Measurements from ENCODE around the gene ZFX.
A peak's percentile ranks its signal among the peaks of the same experiment; 100 is the strongest.

The ZFX gene

GRCh38 chrX:24216037-24216436 lies 66.5 kb downstream of the ZFX start:
- no peak overlapping the region for H3K4me3 ChIP-seq (ENCODE audit: low read depth, low read length)
- no peak overlapping the region for H3K27ac ChIP-seq (ENCODE audit: low read depth, low read length)
- H2AFZ ChIP-seq (ENCODE audit: low read length, unreplicated experiment): no peak overlapping the region

GRCh38 chrX:24216827-24217226 lies 67.3 kb downstream of the ZFX start:
- Histone ChIP-seq H3K4me1 (ENCODE audit: control insufficient read depth, insufficient read depth, low read length, unreplicated experiment) (no peaks in the 10 kb centered on the region), H3K79me2 (ENCODE audit: control insufficient read depth, insufficient read depth, low read length, unreplicated experiment) (peaks cover 2% of the 10 kb centered on the region), H2AFZ (ENCODE audit: low read length, unreplicated experiment) (no peak overlapping the region), H3K27me3 (ENCODE audit: insufficient read depth, low read length) (no peaks in the 10 kb centered on the region), H3K4me3 (ENCODE audit: low read depth, low read length) (no peak overlapping the region), H3K36me3 (ENCODE audit: insufficient read depth, low read length) (peaks cover 14% of the 10 kb centered on the region), H3K27ac (ENCODE audit: low read depth, low read length) (no peak overlapping the region)

More at GRCh38 chrX:24216037-24216436, 66.5 kb downstream of the ZFX start:
- Histone ChIP-seq H3K79me2 (ENCODE audit: control insufficient read depth, insufficient read depth, low read length, unreplicated experiment) (peaks cover 4% of the 10 kb centered on the region), H3K36me3 (ENCODE audit: insufficient read depth, low read length) (peaks cover 20% of the 10 kb centered on the region), H3K4me1 (ENCODE audit: control insufficient read depth, insufficient read depth, low read length, unreplicated experiment) (no peaks in the 10 kb centered on the region), H3K27me3 (ENCODE audit: insufficient read depth, low read length) (no peaks in the 10 kb centered on the region)

- Histone ChIP-seq H3K27ac (ENCODE audit: low read depth, low read length) (no peak overlapping the region), H3K79me2 (ENCODE audit: control insufficient read depth, insufficient read depth, low read length, unreplicated experiment) (no peaks in the 10 kb centered on the region), H3K27me3 (ENCODE audit: insufficient read depth, low read length) (no peaks in the 10 kb centered on the region)
Measured at GRCh38 chrX:24219320-24219719, 69.8 kb downstream of the ZFX start.

GRCh38 chrX:24221872-24222271 lies 72.3 kb downstream of the ZFX start:
- H3K79me2 ChIP-seq (ENCODE audit: control insufficient read depth, insufficient read depth, low read length, unreplicated experiment): no peaks in the 10 kb centered on the region
- H3K4me1 ChIP-seq (ENCODE audit: control insufficient read depth, insufficient read depth, low read length, unreplicated experiment): no peaks in the 10 kb centered on the region
- no peaks in the 10 kb centered on the region for H3K36me3 ChIP-seq (ENCODE audit: insufficient read depth, low read length)
- no peak overlapping the region for H3K27ac ChIP-seq (ENCODE audit: low read depth, low read length)
- H2AFZ ChIP-seq (ENCODE audit: low read length, unreplicated experiment): no peak overlapping the region
- H3K4me3 ChIP-seq (ENCODE audit: low read depth, low read length): no peak overlapping the region
- no peaks in the 10 kb centered on the region for H3K27me3 ChIP-seq (ENCODE audit: insufficient read depth, low read length)

More at GRCh38 chrX:24219320-24219719, 69.8 kb downstream of the ZFX start:
- Histone ChIP-seq H2AFZ (ENCODE audit: low read length, unreplicated experiment) (no peak overlapping the region), H3K36me3 (ENCODE audit: insufficient read depth, low read length) (peaks cover 9% of the 10 kb centered on the region), H3K4me3 (ENCODE audit: low read depth, low read length) (no peak overlapping the region), H3K4me1 (ENCODE audit: control insufficient read depth, insufficient read depth, low read length, unreplicated experiment) (no peaks in the 10 kb centered on the region)

GRCh38 chrX:24225265-24225664 lies 75.7 kb downstream of the ZFX start:
- no peak overlapping the region for H3K4me3 ChIP-seq (ENCODE audit: low read depth, low read length)
- no peaks in the 10 kb centered on the region for H3K27me3 ChIP-seq (ENCODE audit: insufficient read depth, low read length)
- H3K4me1 ChIP-seq (ENCODE audit: control insufficient read depth, insufficient read depth, low read length, unreplicated experiment): peaks cover 8% of the 10 kb centered on the region
- no peak overlapping the region for H2AFZ ChIP-seq (ENCODE audit: low read length, unreplicated experiment)
- no peak overlapping the region for H3K27ac ChIP-seq (ENCODE audit: low read depth, low read length)
- no peaks in the 10 kb centered on the region for H3K79me2 ChIP-seq (ENCODE audit: control insufficient read depth, insufficient read depth, low read length, unreplicated experiment)
- no peaks in the 10 kb centered on the region for H3K36me3 ChIP-seq (ENCODE audit: insufficient read depth, low read length)

- no peaks in the 10 kb centered on the region for H3K79me2 ChIP-seq (ENCODE audit: control insufficient read depth, insufficient read depth, low read length, unreplicated experiment)
- no peak overlapping the region for H3K4me3 ChIP-seq (ENCODE audit: low read depth, low read length)
- H3K27me3 ChIP-seq (ENCODE audit: insufficient read depth, low read length): no peaks in the 10 kb centered on the region
- H3K36me3 ChIP-seq (ENCODE audit: insufficient read depth, low read length): no peaks in the 10 kb centered on the region
- H3K4me1 ChIP-seq (ENCODE audit: control insufficient read depth, insufficient read depth, low read length, unreplicated experiment): peaks cover 16% of the 10 kb centered on the region
- no peak overlapping the region for H3K27ac ChIP-seq (ENCODE audit: low read depth, low read length)
- H2AFZ ChIP-seq (ENCODE audit: low read length, unreplicated experiment): no peak overlapping the region
Measured at GRCh38 chrX:24226176-24226575, 76.6 kb downstream of the ZFX start.

GRCh38 chrX:24228596-24228995 lies 79.1 kb downstream of the ZFX start:
- no peaks in the 10 kb centered on the region for H3K79me2 ChIP-seq (ENCODE audit: control insufficient read depth, insufficient read depth, low read length, unreplicated experiment)
- H3K4me3 ChIP-seq (ENCODE audit: low read depth, low read length): no peak overlapping the region
- H3K27ac ChIP-seq (ENCODE audit: low read depth, low read length): no peak overlapping the region
- no peak overlapping the region for H2AFZ ChIP-seq (ENCODE audit: low read length, unreplicated experiment)
- H3K27me3 ChIP-seq (ENCODE audit: insufficient read depth, low read length): no peaks in the 10 kb centered on the region
- peaks cover 20% of the 10 kb centered on the region for H3K4me1 ChIP-seq (ENCODE audit: control insufficient read depth, insufficient read depth, low read length, unreplicated experiment)
- no peaks in the 10 kb centered on the region for H3K36me3 ChIP-seq (ENCODE audit: insufficient read depth, low read length)

- no peaks in the 10 kb centered on the region for H3K36me3 ChIP-seq (ENCODE audit: insufficient read depth, low read length)
- H2AFZ ChIP-seq (ENCODE audit: low read length, unreplicated experiment): no peak overlapping the region
- no peaks in the 10 kb centered on the region for H3K27me3 ChIP-seq (ENCODE audit: insufficient read depth, low read length)
- H3K4me3 ChIP-seq (ENCODE audit: low read depth, low read length): no peak overlapping the region
- H3K79me2 ChIP-seq (ENCODE audit: control insufficient read depth, insufficient read depth, low read length, unreplicated experiment): no peaks in the 10 kb centered on the region
- H3K27ac ChIP-seq (ENCODE audit: low read depth, low read length): no peak overlapping the region
- peaks cover 20% of the 10 kb centered on the region for H3K4me1 ChIP-seq (ENCODE audit: control insufficient read depth, insufficient read depth, low read length, unreplicated experiment)
Measured at GRCh38 chrX:24229400-24229879, 79.9 kb downstream of the ZFX start.

GRCh38 chrX:24229976-24230375 lies 80.4 kb downstream of the ZFX start:
- Histone ChIP-seq H3K36me3 (ENCODE audit: insufficient read depth, low read length) (no peaks in the 10 kb centered on the region), H3K27ac (ENCODE audit: low read depth, low read length) (no peak overlapping the region), H2AFZ (ENCODE audit: low read length, unreplicated experiment) (peak overlapping the region; percentile 42), H3K4me1 (ENCODE audit: control insufficient read depth, insufficient read depth, low read length, unreplicated experiment) (peaks cover 20% of the 10 kb centered on the region), H3K4me3 (ENCODE audit: low read depth, low read length) (no peak overlapping the region), H3K79me2 (ENCODE audit: control insufficient read depth, insufficient read depth, low read length, unreplicated experiment) (no peaks in the 10 kb centered on the region), H3K27me3 (ENCODE audit: insufficient read depth, low read length) (no peaks in the 10 kb centered on the region)

GRCh38 chrX:24231131-24231540 lies 81.6 kb downstream of the ZFX start:
- Histone ChIP-seq H3K4me1 (ENCODE audit: control insufficient read depth, insufficient read depth, low read length, unreplicated experiment) (peaks cover 20% of the 10 kb centered on the region), H3K4me3 (ENCODE audit: low read depth, low read length) (peak overlapping the region; percentile 71), H3K27ac (ENCODE audit: low read depth, low read length) (peak overlapping the region; percentile 64), H2AFZ (ENCODE audit: low read length, unreplicated experiment) (peak overlapping the region; percentile 60), H3K79me2 (ENCODE audit: control insufficient read depth, insufficient read depth, low read length, unreplicated experiment) (no peaks in the 10 kb centered on the region), H3K36me3 (ENCODE audit: insufficient read depth, low read length) (no peaks in the 10 kb centered on the region), H3K27me3 (ENCODE audit: insufficient read depth, low read length) (no peaks in the 10 kb centered on the region)

- H3K27me3 ChIP-seq (ENCODE audit: insufficient read depth, low read length): no peaks in the 10 kb centered on the region
- H2AFZ ChIP-seq (ENCODE audit: low read length, unreplicated experiment): peak overlapping the region; percentile 60
- H3K36me3 ChIP-seq (ENCODE audit: insufficient read depth, low read length): no peaks in the 10 kb centered on the region
- no peaks in the 10 kb centered on the region for H3K79me2 ChIP-seq (ENCODE audit: control insufficient read depth, insufficient read depth, low read length, unreplicated experiment)
- H3K4me1 ChIP-seq (ENCODE audit: control insufficient read depth, insufficient read depth, low read length, unreplicated experiment): peaks cover 20% of the 10 kb centered on the region
- H3K4me3 ChIP-seq (ENCODE audit: low read depth, low read length): peak overlapping the region; percentile 71
- H3K27ac ChIP-seq (ENCODE audit: low read depth, low read length): peak overlapping the region; percentile 64
Measured at GRCh38 chrX:24231641-24232179, 82.2 kb downstream of the ZFX start.
